Activated CD4-positive, CD25-positive, alpha-beta regulatory T cell treated with anti-CD3 and anti-CD28 coated beads, Interleukin-2, amount 50 U/mL, for 24 hours (primary cell): ENCODE results near the gene DUSP21.
A peak's percentile ranks its signal among the peaks of the same experiment; 100 is the strongest.
"Not testable (repeated sequence)": the region's sequence is repeated elsewhere in the genome, so short reads cannot be mapped to it uniquely, and the experiment has no call there.

Source experiments
- ATAC-seq, 2 donors: fragments of 150-1000 bp; cut with Tn5 transposase; one replicate each; pipeline ENCODE4 v1.10.0; 2021; ENCODE audit warnings: mild to moderate bottlenecking in 1 of 2, moderate library complexity in 1 of 2

Gene DUSP21

DNA sequence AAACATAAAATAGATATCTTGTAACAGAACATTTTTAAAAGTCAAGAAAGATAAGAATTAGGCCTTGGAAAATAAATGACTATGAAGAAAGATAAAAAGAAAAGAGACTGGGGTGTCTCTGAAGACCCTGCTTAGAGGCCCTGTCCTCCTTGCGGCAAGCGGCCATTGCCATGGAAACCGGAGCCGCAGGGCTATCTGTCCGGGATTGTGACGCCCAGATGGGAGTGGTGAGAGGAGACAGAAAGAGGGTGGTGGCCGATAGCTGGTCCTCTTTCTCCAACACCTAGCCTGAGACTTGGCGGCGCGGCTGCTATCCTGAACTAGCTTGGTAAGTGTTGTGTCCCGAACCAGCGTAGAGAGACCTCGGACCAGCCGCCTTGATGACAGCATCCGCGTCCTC, at the start of gene DUSP21:
Gene DUSP21 (plus strand): TSS at position 269 of the 400 bp plus-strand sequence. CDS start 112 bp downstream, at position 381.
- ATAC-seq: no peak

DNA sequence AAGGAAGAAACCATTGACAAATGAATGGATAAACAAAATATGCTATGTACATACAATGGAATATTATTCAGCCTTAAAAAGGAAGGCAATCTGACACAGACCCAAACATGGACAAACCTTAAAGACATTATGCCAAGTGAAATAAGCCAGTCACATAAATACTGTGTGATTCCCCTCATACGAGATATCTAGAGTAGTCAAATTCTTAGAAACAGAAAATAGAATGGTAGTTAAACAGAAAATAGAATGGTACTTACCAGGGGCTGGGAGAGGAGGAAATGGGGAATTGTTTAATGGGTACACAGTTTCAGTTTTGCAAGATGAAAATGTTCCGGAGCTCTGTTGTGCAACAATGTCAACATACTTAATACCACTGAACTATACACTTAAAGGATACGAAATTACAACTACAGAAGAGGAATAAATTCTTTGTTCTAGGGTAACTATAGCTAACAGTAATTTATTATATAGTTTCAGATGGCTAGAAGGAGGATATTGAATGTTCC, 47.8 kb upstream of the DUSP21 start:
- ATAC-seq: no peak

DNA sequence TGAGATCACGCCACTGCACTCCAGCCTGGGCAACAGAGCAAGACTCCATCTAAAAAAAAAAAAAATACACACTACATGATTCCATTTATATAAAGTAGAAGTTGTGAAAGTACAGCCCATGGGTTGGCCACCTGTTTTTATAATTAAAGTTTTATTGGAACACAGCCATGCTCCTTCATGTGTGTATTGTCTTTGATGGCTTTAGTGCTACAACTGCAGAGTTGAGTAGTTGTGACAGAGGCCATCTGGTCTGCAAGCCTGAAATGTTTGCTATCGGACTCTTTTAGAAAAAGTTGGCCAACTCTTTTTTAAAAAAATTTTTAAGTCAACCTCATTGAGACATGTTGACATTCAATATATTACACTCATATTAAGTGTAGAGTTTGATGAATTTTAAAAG, 41.2 kb upstream of the DUSP21 start:
- no peak for ATAC-seq

DNA sequence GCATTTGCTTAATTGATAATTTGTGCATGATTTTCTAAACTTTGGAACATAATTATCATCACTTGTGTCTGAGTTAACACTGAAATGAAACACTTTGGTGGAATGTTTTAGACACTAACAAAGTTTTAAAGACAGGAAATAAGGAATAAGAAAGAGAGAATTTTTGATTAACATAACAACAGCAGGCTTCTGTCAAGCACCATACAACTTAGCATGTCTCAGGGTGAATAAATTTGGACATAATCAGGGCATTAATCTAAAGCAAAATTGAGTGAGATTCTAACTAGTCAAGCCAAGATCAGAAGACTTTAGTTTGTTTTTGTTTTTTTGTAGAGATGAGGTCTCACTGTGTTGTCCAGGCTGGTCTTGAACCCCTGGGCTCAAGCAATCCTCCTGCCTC, 28.1 kb upstream of the DUSP21 start:
- ATAC-seq: no peak

DNA sequence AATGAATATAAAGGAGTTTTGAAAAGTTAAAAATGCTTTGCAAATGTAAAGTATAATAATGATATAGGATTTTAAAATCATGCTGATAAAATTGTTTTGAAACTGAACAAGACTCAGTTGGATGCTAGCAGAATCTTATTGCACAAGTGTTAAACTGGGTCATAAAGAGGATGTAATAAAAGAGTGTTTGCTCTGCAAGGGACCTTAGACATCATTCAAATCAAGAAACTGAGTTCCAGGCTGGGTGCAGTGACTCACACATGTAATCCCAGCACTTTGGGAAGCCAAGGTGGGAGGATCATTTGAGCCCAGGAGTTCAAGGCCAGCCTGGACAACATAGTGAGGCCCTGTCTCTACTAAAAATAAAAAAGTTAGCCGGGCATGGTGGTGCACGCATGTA, 27.5 kb upstream of the DUSP21 start:
- no peak for ATAC-seq

DNA sequence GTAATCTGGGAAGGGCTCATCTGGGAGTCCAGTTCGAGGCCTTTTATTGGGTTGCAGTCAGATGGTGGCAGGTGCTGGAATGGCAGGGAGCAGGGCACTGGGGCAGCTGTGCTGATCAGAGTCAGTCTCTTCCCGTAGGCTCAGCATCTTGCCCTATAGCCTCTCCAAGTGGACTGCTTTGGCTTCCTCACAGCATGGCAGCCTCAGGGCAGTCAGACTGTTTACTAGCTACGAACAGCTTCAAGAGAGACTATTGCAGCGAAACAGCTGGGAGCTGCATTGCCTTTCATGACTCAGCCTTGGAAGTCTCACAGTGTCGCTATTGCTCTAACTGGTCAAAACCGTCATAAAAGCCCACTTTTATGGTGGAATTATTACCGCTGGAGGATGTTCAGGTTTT, 26.8 kb upstream of the DUSP21 start:
- no peak for ATAC-seq

DNA sequence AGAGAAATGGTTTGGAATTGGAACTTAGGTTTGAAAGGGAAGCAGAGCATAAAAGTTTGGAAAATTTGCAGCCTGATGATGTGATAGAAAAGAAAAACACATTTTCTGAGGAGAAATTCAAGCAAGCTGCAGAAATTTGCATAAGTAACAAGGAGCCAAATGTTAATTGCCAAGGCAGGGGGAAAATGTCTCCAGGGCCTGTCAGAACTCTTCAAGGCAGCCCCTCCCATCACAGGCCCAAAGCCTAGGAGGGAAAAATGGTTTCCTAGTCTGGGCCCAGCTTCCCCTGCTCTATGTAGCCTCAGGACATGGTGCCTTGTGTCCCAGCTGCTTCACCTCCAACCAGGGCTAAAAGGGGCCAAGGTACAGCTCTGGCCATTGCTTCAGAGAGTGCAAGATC, 21.2 kb upstream of the DUSP21 start:
- no peak for ATAC-seq

DNA sequence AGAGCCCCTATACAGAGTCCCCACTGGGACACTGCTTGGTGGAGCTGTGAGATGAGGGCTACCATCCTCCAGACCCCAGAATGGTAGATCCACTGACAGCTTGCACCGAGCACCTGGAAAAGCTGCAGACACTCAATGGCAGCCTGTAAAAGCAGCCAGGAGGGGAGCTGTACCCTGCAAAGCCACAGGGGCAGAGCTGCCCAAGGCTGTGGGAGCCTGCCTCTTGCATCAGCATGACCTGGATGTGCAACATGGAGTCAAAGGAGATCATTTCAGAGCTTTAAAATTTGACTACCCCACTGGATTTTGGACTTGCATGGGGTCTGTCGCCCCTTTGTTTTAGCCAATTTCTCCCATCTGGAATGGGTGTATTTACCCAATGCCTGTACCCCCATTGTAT, 20.6 kb upstream of the DUSP21 start:
- not testable (repeated sequence) for ATAC-seq

DNA sequence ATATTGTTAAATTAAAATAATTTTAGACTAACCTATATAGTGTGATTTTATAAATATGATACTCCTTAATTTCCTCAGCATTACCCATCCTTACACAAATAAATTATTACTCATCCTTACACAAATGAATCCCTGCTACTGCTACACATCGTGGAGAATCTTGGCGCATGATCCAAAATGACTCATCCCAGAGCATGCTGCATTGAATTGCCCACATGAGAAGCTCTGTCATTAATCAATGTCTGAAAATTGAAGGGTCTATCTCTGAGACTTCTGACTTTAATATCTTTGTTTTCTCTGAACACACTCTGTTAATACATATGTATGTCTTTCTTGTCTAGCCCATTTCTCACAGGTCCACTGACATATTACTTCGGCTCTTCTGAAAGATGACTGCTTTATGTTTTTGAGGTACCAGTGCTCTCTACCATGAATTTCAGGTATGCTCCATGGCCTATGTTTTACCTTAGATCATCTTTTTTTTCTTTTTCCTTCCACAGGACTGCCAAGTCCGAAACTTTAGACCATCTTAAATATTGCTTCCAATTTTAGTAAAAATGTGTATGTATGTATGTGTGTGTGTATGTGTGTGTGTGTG, 15.7 kb upstream of the DUSP21 start:
- ATAC-seq: no peak

DNA sequence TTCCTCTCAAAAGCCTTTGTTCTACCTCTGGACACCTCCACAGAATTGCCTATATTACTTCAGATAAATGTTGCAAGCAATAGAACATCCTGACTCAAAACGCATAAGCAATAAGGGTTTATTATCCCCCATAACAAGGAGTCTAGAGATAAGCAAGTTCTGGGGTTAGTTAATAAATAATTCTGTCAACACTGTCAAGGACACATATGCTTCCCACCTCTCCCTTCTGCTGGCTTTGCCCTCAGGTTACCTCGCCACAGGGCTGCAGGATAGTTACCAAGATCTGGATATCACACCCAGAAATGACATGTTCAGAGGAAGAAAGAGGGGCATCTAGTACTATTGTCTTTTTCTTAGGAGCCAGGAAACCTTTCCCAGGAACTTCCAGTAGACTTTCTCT, 14.0 kb upstream of the DUSP21 start:
- ATAC-seq: no peak

DNA sequence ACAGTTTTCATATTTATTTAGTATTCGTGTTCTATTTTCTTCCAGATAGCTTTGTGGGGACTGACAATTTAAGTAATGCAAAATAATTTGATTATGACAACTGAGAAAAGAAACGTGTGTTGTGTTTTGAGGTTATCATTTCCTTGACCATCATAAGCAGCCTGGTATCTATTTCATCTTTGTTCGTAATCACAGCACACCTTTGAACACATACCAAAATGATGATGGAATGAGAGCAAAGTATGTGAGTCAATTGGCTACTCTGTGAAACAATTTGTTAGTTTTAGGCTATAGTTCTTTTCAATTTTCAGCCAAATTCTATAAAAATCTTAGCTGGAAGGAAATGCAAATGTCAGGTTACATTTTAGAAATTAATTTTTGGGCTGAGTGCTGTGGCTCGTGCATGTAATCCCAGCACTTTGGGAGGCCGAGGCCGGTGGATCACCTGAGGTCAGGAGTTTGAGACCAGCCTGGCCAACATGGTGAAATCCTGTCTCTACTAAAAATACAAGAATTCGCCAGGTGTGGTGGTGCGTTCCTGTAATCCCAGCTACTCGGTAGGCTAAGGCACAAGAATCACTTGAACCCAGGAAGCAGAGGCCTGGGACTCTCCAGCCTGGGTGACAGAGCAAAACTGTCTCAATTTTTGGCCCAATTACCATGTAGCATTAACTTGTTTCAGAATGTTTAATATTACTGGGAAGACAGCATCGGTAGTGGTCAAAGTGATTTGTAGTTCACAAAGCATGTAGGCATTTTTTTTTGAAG, 1.1 kb upstream of the DUSP21 start:
- ATAC-seq: no peak

DNA sequence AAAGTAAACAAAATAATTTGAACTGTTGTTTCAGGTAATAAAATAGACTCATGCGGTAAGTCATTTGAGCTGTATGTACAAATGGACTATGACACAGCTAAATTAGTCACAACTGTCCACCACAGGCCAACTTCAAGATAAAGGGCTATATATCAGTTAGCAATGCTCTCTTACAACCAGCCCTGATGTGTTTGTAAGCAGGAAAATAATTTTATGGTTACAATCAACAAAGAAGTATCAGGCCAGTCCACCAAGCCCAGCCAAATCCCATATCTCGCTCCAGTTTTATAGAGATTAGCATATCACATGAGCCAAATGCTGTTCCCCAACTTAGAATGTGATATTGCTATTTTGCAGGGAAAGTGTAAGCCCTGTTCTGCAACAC, 511 bp upstream of the DUSP21 start:
- ATAC-seq: no peak

DNA sequence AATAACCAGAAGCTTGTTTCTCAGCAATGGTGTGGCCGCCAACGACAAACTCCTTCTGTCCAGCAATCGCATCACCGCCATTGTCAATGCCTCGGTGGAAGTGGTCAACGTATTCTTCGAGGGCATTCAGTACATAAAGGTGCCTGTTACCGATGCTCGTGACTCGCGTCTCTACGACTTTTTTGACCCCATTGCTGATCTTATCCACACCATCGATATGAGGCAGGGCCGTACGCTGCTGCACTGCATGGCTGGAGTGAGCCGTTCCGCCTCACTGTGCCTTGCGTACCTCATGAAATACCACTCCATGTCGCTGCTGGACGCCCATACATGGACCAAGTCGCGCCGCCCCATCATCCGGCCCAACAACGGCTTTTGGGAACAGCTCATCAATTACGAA, 383 bp downstream of the DUSP21 start:
- no peak for ATAC-seq

DNA sequence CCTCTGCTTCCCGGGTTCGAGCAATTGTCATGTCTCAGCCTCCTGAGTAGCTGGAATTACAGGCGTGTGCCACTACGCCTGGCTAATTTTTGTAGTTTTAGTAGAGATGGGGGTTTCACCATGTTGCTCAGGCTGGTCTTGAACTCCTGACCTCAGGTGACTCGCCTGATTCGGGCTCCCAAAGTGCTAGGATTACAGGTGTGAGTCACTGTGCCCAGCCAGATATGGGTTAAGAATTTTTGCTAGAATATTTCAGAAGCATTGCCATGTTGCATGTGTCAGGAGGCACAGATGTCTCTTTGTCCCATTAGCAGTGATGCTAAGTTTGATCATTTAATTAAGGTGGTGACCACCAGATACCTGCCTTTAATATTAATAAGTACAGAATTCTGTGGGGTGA, 7.1 kb downstream of the DUSP21 start:
- ATAC-seq: not testable (repeated sequence)

DNA sequence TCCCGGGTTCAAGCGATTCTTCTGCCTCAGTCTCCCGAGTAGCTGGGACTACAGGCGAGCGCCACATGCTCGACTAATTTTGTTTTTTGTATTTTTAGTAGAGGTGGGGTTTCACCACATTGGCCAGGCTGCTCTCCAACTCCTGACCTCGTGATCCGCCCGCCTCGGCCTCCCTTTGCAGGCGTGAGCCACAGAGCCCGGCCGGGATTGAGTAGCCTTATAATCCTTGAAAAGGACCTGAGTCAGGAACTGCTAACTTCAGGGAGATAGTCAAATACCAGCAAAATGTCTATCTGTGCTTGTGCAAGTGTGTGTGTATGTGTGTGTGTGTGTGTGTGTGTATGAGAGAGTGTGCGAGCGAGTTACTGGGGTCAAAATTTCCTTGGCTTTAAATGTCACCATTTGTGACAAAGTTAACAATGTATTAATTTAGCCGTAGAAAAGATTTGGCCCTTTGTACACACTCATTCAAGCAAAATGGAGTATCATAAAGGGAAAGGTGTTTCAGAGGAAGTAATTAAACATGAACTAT, 27.4 kb downstream of the DUSP21 start:
- no peak for ATAC-seq

DNA sequence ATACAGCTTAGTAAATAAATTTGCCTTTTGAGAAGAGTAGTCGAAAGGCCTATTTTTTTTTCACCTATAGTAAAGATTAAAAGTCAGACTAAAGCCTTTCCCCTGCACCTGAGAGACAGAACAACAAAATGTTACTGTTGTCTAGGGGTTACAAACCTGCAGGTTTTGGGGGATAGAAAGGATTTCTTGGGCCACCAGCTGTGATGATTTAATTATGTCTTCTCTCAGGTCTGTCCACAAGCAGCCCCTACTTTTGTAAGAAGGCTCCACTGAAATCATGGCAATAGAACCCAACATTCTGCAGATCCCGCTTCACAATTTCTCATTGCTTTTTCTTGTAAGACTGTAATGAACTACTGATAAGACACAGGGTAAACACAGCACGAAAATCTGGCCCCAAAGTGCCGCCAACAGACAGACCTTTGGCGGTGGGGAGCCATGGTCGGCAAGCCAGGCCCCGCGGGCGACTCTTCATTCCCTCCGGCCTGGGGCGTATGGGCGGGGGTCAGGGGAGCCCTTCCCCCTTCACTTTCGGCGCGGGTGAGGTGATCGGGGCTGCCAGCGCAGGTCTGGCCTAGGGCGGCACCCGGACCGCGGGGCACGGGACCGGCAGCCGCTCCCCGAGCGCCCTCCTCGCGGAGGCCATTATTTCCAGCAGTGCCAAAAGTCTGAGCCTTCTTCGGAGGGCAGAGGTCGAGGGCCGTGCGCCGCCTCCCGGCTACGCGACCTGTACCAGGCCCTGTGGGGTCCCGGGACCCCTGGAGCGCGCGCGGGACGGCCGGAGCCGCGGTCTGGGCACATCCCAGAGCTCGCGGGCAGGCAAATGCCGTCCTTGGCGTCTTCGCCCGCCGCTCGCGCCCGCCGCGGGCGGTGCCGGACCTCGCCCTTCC, 28.4 kb downstream of the DUSP21 start:
- peak; percentile 15 to 25 for ATAC-seq

DNA sequence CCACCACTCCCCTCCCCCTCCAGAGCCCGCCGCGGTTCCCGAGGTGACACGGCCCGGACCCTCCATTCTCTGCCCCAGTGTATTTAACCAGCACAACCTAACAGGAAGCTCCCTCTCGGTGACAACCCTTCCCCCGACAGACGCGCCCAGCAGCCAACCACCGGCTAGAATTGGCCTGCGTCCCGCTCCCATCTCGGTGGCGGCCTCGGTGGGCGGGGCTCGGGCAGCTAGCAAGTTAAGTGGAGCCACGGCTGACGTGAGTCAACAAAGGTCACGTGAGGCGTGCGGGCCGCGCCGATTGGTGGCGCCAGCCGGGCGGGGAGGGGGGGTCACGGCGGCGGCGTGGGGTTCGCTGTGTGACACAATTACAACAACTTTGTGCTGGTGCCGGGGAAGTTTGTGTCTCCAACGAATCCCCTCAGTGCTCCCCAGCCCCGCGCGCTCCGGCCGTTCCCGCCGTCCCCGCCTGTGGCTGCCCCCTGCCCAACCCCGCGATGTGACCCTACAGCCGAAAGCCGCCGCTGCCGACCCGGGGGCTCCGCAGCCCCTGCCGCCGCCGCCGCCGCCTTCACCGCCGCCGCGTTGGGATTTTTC, 29.1 kb downstream of the DUSP21 start, which contains the start of gene KDM6A:
Gene KDM6A (plus strand): TSS at position 368 of the 594 bp plus-strand sequence. CDS start 364 bp downstream, outside the sequence.
- peak; percentile 91 to 94 for ATAC-seq

DNA sequence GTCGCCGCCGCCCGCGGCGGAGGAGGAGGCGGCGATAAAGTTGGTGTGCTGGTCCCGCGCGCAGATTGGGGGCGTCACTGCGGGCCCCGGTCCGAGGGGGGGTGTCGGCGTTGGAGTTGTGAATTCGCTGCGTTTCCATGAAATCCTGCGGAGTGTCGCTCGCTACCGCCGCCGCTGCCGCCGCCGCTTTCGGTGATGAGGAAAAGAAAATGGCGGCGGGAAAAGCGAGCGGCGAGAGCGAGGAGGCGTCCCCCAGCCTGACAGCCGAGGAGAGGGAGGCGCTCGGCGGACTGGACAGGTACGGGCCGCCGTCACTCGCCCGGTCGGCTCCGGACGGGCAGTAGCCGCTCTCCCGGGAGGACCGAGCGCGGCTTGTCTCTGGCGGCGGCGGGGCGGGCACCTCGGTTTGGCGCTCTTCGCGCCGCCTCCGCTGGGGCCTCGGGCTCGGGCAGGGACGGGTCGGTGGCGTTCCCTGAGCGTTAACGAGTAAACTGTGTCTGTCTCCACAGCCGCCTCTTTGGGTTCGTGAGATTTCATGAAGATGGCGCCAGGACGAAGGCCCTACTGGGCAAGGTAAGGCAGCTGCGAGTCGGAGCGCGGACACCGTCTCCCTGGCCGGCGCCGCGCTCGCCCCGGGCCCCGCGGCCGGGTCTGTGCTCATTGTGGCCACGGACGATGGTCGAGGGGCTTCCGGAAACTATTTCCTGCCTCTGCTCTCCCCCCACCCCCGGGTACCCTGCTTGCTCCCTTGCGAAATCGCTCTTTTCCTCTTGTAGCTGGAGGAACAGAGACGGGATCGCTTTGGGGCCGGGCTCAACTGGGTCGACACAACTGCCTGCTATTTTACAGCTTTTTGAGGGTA, 29.8 kb downstream of the DUSP21 start:
- peak in 1 of 2 donors; percentile 3 for ATAC-seq

DNA sequence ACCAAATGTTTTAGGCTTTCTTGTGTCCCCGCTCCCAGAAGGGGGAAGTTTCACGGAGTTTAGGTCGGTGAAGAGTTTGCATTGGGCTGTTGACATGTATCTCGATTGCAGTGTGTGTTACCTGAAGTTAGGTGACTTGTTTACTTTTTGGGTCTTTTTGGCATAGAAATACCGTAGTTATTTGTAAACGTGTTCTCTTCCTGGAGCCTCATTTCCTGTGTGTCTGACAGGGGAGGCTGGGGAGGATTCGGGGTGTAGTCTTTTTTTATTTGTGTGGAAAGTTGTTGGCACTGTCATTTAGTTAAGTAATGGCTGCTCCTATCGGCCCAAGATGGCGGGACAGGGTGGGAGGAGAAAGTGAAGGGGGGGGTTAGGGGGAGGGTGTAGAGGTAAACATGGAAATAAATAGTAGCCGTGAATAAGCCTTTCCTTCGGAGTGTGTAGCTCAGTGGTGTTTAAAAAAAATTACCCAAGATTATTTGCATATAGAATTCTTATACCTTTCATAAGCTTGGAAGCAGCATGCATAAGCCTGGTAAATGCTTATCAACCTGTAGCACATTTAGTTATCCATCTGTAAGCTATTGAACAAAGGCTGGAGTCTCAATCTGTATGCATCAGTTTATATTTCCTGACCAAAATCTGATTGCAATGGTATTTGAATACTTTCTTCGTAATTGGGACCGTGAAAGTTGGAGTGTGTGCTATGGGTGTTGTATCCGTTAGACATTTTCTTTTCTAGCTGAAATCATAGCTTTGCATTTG, 30.8 kb downstream of the DUSP21 start:
- peak in 1 of 2 donors; percentile 33 for ATAC-seq

DNA sequence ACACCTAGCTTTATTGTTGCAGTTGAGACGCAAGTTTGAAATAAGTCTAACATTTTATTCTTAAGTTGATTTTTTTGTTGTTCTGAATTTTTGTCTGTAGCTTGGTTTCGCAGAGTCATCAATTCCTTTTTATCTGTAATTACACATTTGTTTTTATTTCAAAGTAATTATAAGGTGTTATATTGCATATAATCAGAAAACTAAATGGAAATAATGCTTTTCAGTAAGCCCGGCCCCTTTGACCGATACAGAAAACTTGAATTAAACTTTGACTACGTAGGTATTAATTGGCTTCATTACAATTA, 31.3 kb downstream of the DUSP21 start:
- no peak for ATAC-seq

DNA sequence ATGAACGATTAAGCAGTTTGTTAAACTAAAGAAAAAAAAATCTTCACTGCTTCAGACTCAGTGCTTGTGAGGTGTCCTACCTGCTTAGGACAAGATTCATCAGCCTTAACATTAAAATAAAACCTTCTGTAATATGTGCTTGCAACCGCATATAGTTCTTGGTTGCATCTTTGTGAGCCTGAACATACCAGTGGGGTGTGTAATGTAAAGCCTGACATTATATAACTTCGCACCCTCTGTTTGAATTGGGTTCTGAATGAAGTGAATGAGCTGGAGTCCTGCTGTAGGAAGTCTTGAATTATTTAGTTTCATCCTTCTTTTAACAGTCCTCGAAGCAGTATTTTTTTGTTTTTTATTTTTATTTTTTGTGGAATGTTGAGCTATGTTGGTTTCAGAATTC, 32.3 kb downstream of the DUSP21 start:
- no peak for ATAC-seq
